ENCODE results near the gene SERGEF. TPM values are rescaled to one million over a fixed set of nuclear protein-coding genes. Genes with fewer than 3 reads are reported as not detected.

Gene SERGEF
- total and polyA plus RNA-seq, 2 of the 13 experiments (the other 11 are each of a cell fraction or from before 2014, with no cell fraction given) = 54.5 to 114 TPM

DNA sequence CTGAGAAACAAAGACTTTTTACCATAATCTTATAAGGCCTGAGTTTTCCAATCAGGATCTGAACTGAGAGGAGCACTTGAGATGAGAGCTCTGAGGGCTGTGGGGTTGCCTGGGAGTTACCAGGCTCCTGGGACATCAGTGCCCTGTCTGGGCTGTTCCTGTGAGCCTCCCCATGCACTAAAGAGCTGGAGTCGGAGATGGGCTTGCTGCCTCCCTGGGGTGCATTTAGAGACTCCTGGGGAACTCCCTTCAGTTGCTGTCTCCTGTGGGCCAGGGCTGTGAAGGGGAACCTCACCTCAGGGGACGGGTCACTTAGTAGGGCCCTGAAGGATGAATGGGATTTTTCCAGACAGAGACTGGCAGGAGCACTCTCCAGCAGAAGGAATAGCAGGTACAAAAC is 244.9 kb downstream of the SERGEF start:
- 25% methylated on average over 1 of the region's 2 CpGs for WGBS (ENCODE audit: low lambda C conversion rate)
- no peak overlapping the region for H2AFZ ChIP-seq (ENCODE audit: low read length)
- FAIRE-seq = no peak
- no peak overlapping the region for H3K4me2 ChIP-seq (ENCODE audit: low read depth, low read length)
- H4K20me1 ChIP-seq (ENCODE audit: insufficient read depth, low read length) = no peaks in the 10 kb centered on the region
- in situ Hi-C loops (cut with HindIII; ENCODE audit: extremely low pct_ligation_motif_present, low pct_unique_long_range_greater_than_20kb) = no loop called here
- peaks cover 0 to 4% of the 10 kb centered on the region in 2 experiments; a peak in 2 of 5 replicates for H3K27me3 ChIP-seq (ENCODE audit: control insufficient read depth in 1 of 2, insufficient read depth in 2 of 2, low read length in 2 of 2)
- no peak for DNase-seq (ENCODE audit: low spot score)
- no peak overlapping the region for H3K27ac ChIP-seq (ENCODE audit: extremely low read length, insufficient read depth, low read length)
- intact Hi-C loops (cut with micrococcal nuclease; ENCODE audit: unreplicated experiment) = loop anchor here (10.0 kb wide), 1 partner anchor 337 kb away; the partner anchor contains the start of gene SAAL1
- ChIA-PET POLR2A (no interaction called here), CTCF (ENCODE audit: low intra/inter-chr PET ratio, low total read pairs) (no interaction called here)
- H3K79me2 ChIP-seq (ENCODE audit: insufficient read depth, low read length) = no peaks in the 10 kb centered on the region
- H3K4me1 ChIP-seq (ENCODE audit: insufficient read depth, low read length) = peaks cover 28% of the 10 kb centered on the region
- BruUV-seq (replicated peaks) = no TSS peak
- no peak for ATAC-seq
- H3K36me3 ChIP-seq (replicated peaks in 1 of 2; ENCODE audit: control insufficient read depth in 1 of 2, insufficient read depth in 2 of 2, low read length in 2 of 2) = no peaks in the 10 kb centered on the region
- no peak overlapping the region for H3K9ac ChIP-seq (ENCODE audit: insufficient read depth, low read depth, low read length)
- no peak overlapping the region for H3K4me3 ChIP-seq (replicated peaks in 1 of 3; ENCODE audit: insufficient read depth in 1 of 3, low read depth in 2 of 3, low read length in 3 of 3)
- no peaks in the 10 kb centered on the region for H3K9me3 ChIP-seq (ENCODE audit: low read length)
- TF ChIP-seq, protein P1, sequence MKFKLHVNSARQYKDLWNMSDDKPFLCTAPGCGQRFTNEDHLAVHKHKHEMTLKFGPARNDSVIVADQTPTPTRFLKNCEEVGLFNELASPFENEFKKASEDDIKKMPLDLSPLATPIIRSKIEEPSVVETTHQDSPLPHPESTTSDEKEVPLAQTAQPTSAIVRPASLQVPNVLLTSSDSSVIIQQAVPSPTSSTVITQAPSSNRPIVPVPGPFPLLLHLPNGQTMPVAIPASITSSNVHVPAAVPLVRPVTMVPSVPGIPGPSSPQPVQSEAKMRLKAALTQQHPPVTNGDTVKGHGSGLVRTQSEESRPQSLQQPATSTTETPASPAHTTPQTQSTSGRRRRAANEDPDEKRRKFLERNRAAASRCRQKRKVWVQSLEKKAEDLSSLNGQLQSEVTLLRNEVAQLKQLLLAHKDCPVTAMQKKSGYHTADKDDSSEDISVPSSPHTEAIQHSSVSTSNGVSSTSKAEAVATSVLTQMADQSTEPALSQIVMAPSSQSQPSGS (CRISPR knock-in tag; IDR thresholded peaks at IDR 0.05) = no peak
- TF ChIP-seq NCOA5 (CRISPR knock-in tag; IDR thresholded peaks at IDR 0.05) (no peak), TAF15 (IDR thresholded peaks at IDR 0.05; ENCODE audit: low read depth, low read length, poor library complexity, severe bottlenecking) (no peak), ZNF326 (CRISPR knock-in tag; IDR thresholded peaks at IDR 0.05; ENCODE audit: borderline replicate concordance) (no peak), HOXA9 (CRISPR knock-in tag; IDR thresholded peaks at IDR 0.05; ENCODE audit: borderline replicate concordance) (no peak), HMG20A (CRISPR knock-in tag; IDR thresholded peaks at IDR 0.05; ENCODE audit: borderline replicate concordance) (no peak), ZFY (CRISPR knock-in tag; IDR thresholded peaks at IDR 0.05) (no peak), FLYWCH1 (CRISPR knock-in tag; IDR thresholded peaks at IDR 0.05) (no peak), GABPB1 (CRISPR knock-in tag; IDR thresholded peaks at IDR 0.05) (no peak)
- TF ChIP-seq, protein P2, sequence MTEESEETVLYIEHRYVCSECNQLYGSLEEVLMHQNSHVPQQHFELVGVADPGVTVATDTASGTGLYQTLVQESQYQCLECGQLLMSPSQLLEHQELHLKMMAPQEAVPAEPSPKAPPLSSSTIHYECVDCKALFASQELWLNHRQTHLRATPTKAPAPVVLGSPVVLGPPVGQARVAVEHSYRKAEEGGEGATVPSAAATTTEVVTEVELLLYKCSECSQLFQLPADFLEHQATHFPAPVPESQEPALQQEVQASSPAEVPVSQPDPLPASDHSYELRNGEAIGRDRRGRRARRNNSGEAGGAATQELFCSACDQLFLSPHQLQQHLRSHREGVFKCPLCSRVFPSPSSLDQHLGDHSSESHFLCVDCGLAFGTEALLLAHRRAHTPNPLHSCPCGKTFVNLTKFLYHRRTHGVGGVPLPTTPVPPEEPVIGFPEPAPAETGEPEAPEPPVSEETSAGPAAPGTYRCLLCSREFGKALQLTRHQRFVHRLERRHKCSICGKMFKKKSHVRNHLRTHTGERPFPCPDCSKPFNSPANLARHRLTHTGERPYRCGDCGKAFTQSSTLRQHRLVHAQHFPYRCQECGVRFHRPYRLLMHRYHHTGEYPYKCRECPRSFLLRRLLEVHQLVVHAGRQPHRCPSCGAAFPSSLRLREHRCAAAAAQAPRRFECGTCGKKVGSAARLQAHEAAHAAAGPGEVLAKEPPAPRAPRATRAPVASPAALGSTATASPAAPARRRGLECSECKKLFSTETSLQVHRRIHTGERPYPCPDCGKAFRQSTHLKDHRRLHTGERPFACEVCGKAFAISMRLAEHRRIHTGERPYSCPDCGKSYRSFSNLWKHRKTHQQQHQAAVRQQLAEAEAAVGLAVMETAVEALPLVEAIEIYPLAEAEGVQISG (CRISPR knock-in tag; IDR thresholded peaks at IDR 0.05) = no peak
- TF ChIP-seq, protein P3, sequence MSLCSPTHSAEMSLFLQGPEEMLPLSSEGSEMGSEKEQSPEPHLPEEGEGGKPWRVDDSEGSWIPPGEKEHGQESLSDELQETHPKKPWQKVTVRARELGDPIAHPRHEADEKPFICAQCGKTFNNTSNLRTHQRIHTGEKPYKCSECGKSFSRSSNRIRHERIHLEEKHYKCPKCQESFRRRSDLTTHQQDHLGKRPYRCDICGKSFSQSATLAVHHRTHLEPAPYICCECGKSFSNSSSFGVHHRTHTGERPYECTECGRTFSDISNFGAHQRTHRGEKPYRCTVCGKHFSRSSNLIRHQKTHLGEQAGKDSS (CRISPR knock-in tag; IDR thresholded peaks at IDR 0.05; ENCODE audit: borderline replicate concordance, low read depth) = no peak
